LNCAP (cell line): ENCODE results near the gene KLF13.

Source experiments
- CTCF ChIP-seq: fragments of 450-650 bp; IDR thresholded peaks from 2 replicates; pipeline ENCODE4 v1.5.1; 2017; ENCODE audit warnings: mild to moderate bottlenecking

Gene KLF13

GRCh38 chr15:31322504-31322903 is 4.1 kb upstream of the KLF13 start:
- no peak for TF ChIP-seq CTCF

GRCh38 chr15:31323627-31324026 is 3.0 kb upstream of the KLF13 start:
- no peak for TF ChIP-seq CTCF

- TF ChIP-seq CTCF, result no peak
These were observed 2.4 kb upstream of the KLF13 start for GRCh38 chr15:31324186-31324585.

GRCh38 chr15:31324806-31325594 is 1.6 kb upstream of the KLF13 start:
- no peak for TF ChIP-seq CTCF

- TF ChIP-seq CTCF, result no peak
These were observed 960 bp upstream of the KLF13 start for GRCh38 chr15:31325595-31326155.

- no peak for TF ChIP-seq CTCF
These were observed 437 bp downstream of the KLF13 start for GRCh38 chr15:31326875-31327668.

GRCh38 chr15:31327669-31328427 is 1.2 kb downstream of the KLF13 start:
- TF ChIP-seq CTCF, result no peak
